Cerebellar cortex (tissue), 1 donor: ENCODE measurements around the gene GEMIN7.
A peak's percentile ranks its signal among the peaks of the same experiment; 100 is the strongest.

Experiments
- DNase-seq: peaks from one replicate; pipeline ENCODE4 v3.0.0-alpha.2; 2015; ENCODE audit warnings: low spot score

The GEMIN7 gene

GRCh38 chr19:45090034-45090433 lies 11.0 kb downstream of the GEMIN7 start:
- DNase-seq = peak; percentile 64

- no peak for DNase-seq
These were observed 11.5 kb downstream of the GEMIN7 start for GRCh38 chr19:45090606-45091005.

- peak; percentile 99 for DNase-seq
These were observed 12.2 kb downstream of the GEMIN7 start for GRCh38 chr19:45091031-45091923.

GRCh38 chr19:45092747-45093678 lies 14.0 kb downstream of the GEMIN7 start, which contains the start of gene PPP1R37:
TSS of gene PPP1R37 (plus strand) at chr19:45093179. CDS start at chr19:45093326, 147 bp downstream.
- peak; percentile 97 for DNase-seq

- no peak for DNase-seq
These were observed 15.1 kb downstream of the GEMIN7 start for GRCh38 chr19:45094137-45094536.

GRCh38 chr19:45094707-45095106 lies 15.6 kb downstream of the GEMIN7 start:
- DNase-seq = no peak

GRCh38 chr19:45095496-45096413 lies 16.7 kb downstream of the GEMIN7 start:
- no peak for DNase-seq

- DNase-seq = no peak
These were observed 17.6 kb downstream of the GEMIN7 start for GRCh38 chr19:45096700-45097099.

- no peak for DNase-seq
These were observed 18.4 kb downstream of the GEMIN7 start for GRCh38 chr19:45097450-45097775.

GRCh38 chr19:45097776-45098520 lies 18.9 kb downstream of the GEMIN7 start:
- peak; percentile 48 for DNase-seq

- peak; percentile 82 for DNase-seq
These were observed 19.7 kb downstream of the GEMIN7 start for GRCh38 chr19:45098521-45099466.

- peak; percentile 82 for DNase-seq
These were observed 20.6 kb downstream of the GEMIN7 start for GRCh38 chr19:45099467-45100191.

- no peak for DNase-seq
These were observed 21.1 kb downstream of the GEMIN7 start for GRCh38 chr19:45100201-45100600.

- no peak for DNase-seq
These were observed 21.8 kb downstream of the GEMIN7 start for GRCh38 chr19:45100846-45101252.

- DNase-seq = no peak
These were observed 22.7 kb downstream of the GEMIN7 start for GRCh38 chr19:45101806-45102205.

GRCh38 chr19:45102481-45102880 lies 23.4 kb downstream of the GEMIN7 start:
- no peak for DNase-seq

- DNase-seq = peak; percentile 47
These were observed 24.1 kb downstream of the GEMIN7 start for GRCh38 chr19:45103156-45103507.

GRCh38 chr19:45103508-45104319 lies 24.7 kb downstream of the GEMIN7 start:
- DNase-seq = peak; percentile 51
